HepG2 (cell line): ENCODE measurements around the gene UBR7. TPM values are rescaled to one million over a fixed set of nuclear protein-coding genes. Genes with fewer than 3 reads are reported as not detected.
A peak's percentile ranks its signal among the peaks of the same experiment; 100 is the strongest.

Experiments
- ATF4 ChIP-seq, 2 experiments: fragments of 450-650 bp in 1 of 2; sonication (generic) in 1 of 2; formaldehyde crosslinking; IDR thresholded peaks; 2 replicates each; pipeline versions ENCODE4 v1.5.0 to v1.8.0; 2020 to 2022; ENCODE audit warnings: mild to moderate bottlenecking in 1 of 2, missing genetic modification reagents in 1 of 2
- ETV5 ChIP-seq: IDR thresholded peaks from 2 replicates; pipeline ENCODE4 v1.6.1; 2018; ENCODE audit warnings: missing biosample characterization, missing genetic modification reagents, inconsistent platforms, borderline replicate concordance
- FOXK2 ChIP-seq: fragments of 450-650 bp; IDR thresholded peaks from 2 replicates; pipeline ENCODE4 v1.6.1; 2016
- HIVEP1 ChIP-seq: sonication (generic); formaldehyde crosslinking; IDR thresholded peaks from 2 replicates; pipeline ENCODE4 v1.4.0; 2020; ENCODE audit warnings: mild to moderate bottlenecking, missing genetic modification reagents
- KLF15 ChIP-seq: sonication (generic); formaldehyde crosslinking; IDR thresholded peaks from 2 replicates; pipeline ENCODE4 v1.8.1; 2023; ENCODE audit warnings: borderline replicate concordance, mild to moderate bottlenecking, inconsistent platforms, missing genetic modification reagents, mixed read lengths
- MTERF4 ChIP-seq: sonication (generic); formaldehyde crosslinking; IDR thresholded peaks from 2 replicates; pipeline ENCODE4 v1.8.0; 2023; ENCODE audit warnings: mild to moderate bottlenecking, missing genetic modification reagents
- NFAT5 ChIP-seq: sonication (generic); formaldehyde crosslinking; IDR thresholded peaks from 2 replicates; pipeline ENCODE4 v1.4.0; 2020; ENCODE audit warnings: missing genetic modification reagents
- PCBP2 ChIP-seq: fragments of 200-400 bp; formaldehyde crosslinking; optimal IDR thresholded peaks from 2 replicates; pipeline ENCODE3; 2018; ENCODE audit warnings: low read length, low read depth; ENCODE audit not compliant: poor library complexity, severe bottlenecking
- POGK ChIP-seq: sonication (generic); formaldehyde crosslinking; conservative IDR thresholded peaks from 2 replicates; pipeline ENCODE4 v1.8.0; 2022; ENCODE audit warnings: mild to moderate bottlenecking, moderate library complexity, missing genetic modification reagents
- PRDM4 ChIP-seq: sonication (generic); formaldehyde crosslinking; IDR thresholded peaks from 2 replicates; pipeline ENCODE4 v1.9.0; 2021; ENCODE audit warnings: missing genetic modification reagents, borderline replicate concordance
- RAD51 ChIP-seq: fragments of 450-650 bp; IDR thresholded peaks from 2 replicates; pipeline ENCODE4 v1.6.1; 2016; ENCODE audit warnings: borderline replicate concordance
- SMARCC2 ChIP-seq: fragments of 450-650 bp; IDR thresholded peaks from 2 replicates; pipeline ENCODE4 v1.6.1; 2017; ENCODE audit warnings: antibody characterized with exemption, mild to moderate bottlenecking
- ZMYM2 ChIP-seq: sonication (generic); formaldehyde crosslinking; IDR thresholded peaks from 2 replicates; pipeline ENCODE4 v1.8.0; 2022; ENCODE audit warnings: mild to moderate bottlenecking, missing genetic modification reagents
- ZNF703 ChIP-seq: sonication (generic); formaldehyde crosslinking; IDR thresholded peaks from 2 replicates; pipeline ENCODE4 v1.5.1; 2020; ENCODE audit warnings: missing genetic modification reagents, mild to moderate bottlenecking, moderate library complexity, borderline replicate concordance
- polyA plus RNA-seq, 8 experiments: library from polyadenylated mRNA; depleted of rRNA in 3 of 8; stranded (reverse) in 7 of 8; unstranded in 1 of 8; fragments of >200 nt; fragmentation: Illumina TruSeq in 4 of 8; extraction: Trizol in 4 of 8; gene quantifications; 2 replicates each; pipeline versions ENCODE4 v1.2.1 to v1.2.3, GENCODE V29; 2011 to 2016; ENCODE audit warnings: low read depth in 4 of 8, missing spikeins in 1 of 8, mixed read lengths in 1 of 8; ENCODE audit not compliant: insufficient read depth in 1 of 8
- total RNA-seq, 5 experiments: library from RNA; depleted of rRNA; stranded (reverse); fragments of >200 nt; fragmentation: Illumina TruSeq; extraction: Trizol; gene quantifications; 2 replicates each; pipeline ENCODE4 v1.2.3, GENCODE V29; 2016; ENCODE audit warnings: low read depth in 1 of 5

Gene UBR7
- total and polyA plus RNA-seq, 2 of the 13 experiments (the other 11 are each of a cell fraction or from before 2014, with no cell fraction given), result 11.0 to 19.7 TPM

GRCh38 chr14:93206793-93207467 lies at the start of gene UBR7, which contains the start of gene GON7 (continued):
- no peak; the same call in 1 of the 2 replicates for TF ChIP-seq ZNF703 (CRISPR knock-in tag)
- no peak for TF ChIP-seq ZMYM2 (CRISPR knock-in tag)
- TF ChIP-seq PRDM4, result no peak
- no peak for TF ChIP-seq PCBP2
- peak; percentile 95; the same call in 1 of the 2 replicates for TF ChIP-seq KLF15 (CRISPR knock-in tag)
- no peak for TF ChIP-seq MTERF4 (CRISPR knock-in tag)
- TF ChIP-seq ATF4 (CRISPR knock-in tag; IDR thresholded peaks at IDR 0.05), result peak in 1 of 2 experiments; percentile 62; a peak in 2 of 4 replicates
- TF ChIP-seq SMARCC2, result no peak
- peak; percentile 67 for TF ChIP-seq HIVEP1 (CRISPR knock-in tag)
- no peak for TF ChIP-seq RAD51
- TF ChIP-seq FOXK2, result no peak
- TF ChIP-seq ETV5 (CRISPR knock-in tag), result peak; percentile 91
- 0 out of 2 replicates have a peak, but pooled peaks have one; percentile 10 for TF ChIP-seq NFAT5 (CRISPR knock-in tag)
- peak; percentile 68; the same call in 1 of the 2 replicates for TF ChIP-seq POGK
